Measurements from ENCODE around the gene ITGA2.

ITGA2 gene

GRCh38 chr5:53041740-53042139, 52.6 kb downstream of the ITGA2 start:
- Histone ChIP-seq H4K20me1 (ENCODE audit: low read depth, low read length) (no peaks in the 10 kb centered on the region), H2AFZ (ENCODE audit: low read depth, low read length, severe bottlenecking) (no peak overlapping the region), H3K27ac (ENCODE audit: low read depth, low read length) (no peak overlapping the region), H3K4me3 (ENCODE audit: insufficient read depth, low read length, poor library complexity, severe bottlenecking) (no peak overlapping the region), H3K79me2 (ENCODE audit: insufficient read depth, low read length) (no peaks in the 10 kb centered on the region), H3K9ac (ENCODE audit: low read length) (no peak overlapping the region), H3F3A (ENCODE audit: insufficient read depth) (no peaks in the 10 kb centered on the region), H3K9me3 (ENCODE audit: insufficient read depth, low read length) (no peaks in the 10 kb centered on the region), H3K27me3 (ENCODE audit: low read length) (no peaks in the 10 kb centered on the region), H3K9me2 (replicated peaks; ENCODE audit: insufficient read depth, low read length) (no peaks in the 10 kb centered on the region), H3K4me2 (ENCODE audit: low read depth, low read length, poor library complexity, severe bottlenecking) (peak overlapping the region; percentile 20), H3K36me3 (ENCODE audit: low read length) (no peaks in the 10 kb centered on the region)
- TF ChIP-seq CTCF (IDR thresholded peaks at IDR 0.05; ENCODE audit: insufficient read depth, low read length, poor library complexity, severe bottlenecking) (no peak), EZH2phosphoT487 (conservative IDR thresholded peaks at IDR 0.05; ENCODE audit: low read length) (no peak)

GRCh38 chr5:53045263-53045662, 56.1 kb downstream of the ITGA2 start:
- H3K36me3 ChIP-seq (ENCODE audit: low read length) = no peaks in the 10 kb centered on the region
- TF ChIP-seq EZH2phosphoT487 (conservative IDR thresholded peaks at IDR 0.05; ENCODE audit: low read length) = no peak
- TF ChIP-seq CTCF (IDR thresholded peaks at IDR 0.05; ENCODE audit: insufficient read depth, low read length, poor library complexity, severe bottlenecking) = no peak
- no peaks in the 10 kb centered on the region for H3F3A ChIP-seq (ENCODE audit: insufficient read depth)
- no peak overlapping the region for H3K4me3 ChIP-seq (ENCODE audit: insufficient read depth, low read length, poor library complexity, severe bottlenecking)
- no peaks in the 10 kb centered on the region for H4K20me1 ChIP-seq (ENCODE audit: low read depth, low read length)
- no peaks in the 10 kb centered on the region for H3K9me2 ChIP-seq (replicated peaks; ENCODE audit: insufficient read depth, low read length)
- no peaks in the 10 kb centered on the region for H3K27me3 ChIP-seq (ENCODE audit: low read length)
- no peak overlapping the region for H3K27ac ChIP-seq (ENCODE audit: low read depth, low read length)
- no peaks in the 10 kb centered on the region for H3K79me2 ChIP-seq (ENCODE audit: insufficient read depth, low read length)
- no peak overlapping the region for H2AFZ ChIP-seq (ENCODE audit: low read depth, low read length, severe bottlenecking)
- H3K4me2 ChIP-seq (ENCODE audit: low read depth, low read length, poor library complexity, severe bottlenecking) = no peak overlapping the region
- H3K9me3 ChIP-seq (ENCODE audit: insufficient read depth, low read length) = no peaks in the 10 kb centered on the region
- no peak overlapping the region for H3K9ac ChIP-seq (ENCODE audit: low read length)

GRCh38 chr5:53048248-53048647, 59.1 kb downstream of the ITGA2 start:
- Histone ChIP-seq H3K9me2 (replicated peaks; ENCODE audit: insufficient read depth, low read length) (no peaks in the 10 kb centered on the region), H3K27me3 (ENCODE audit: low read length) (no peaks in the 10 kb centered on the region), H3K79me2 (ENCODE audit: insufficient read depth, low read length) (no peaks in the 10 kb centered on the region), H3K4me3 (ENCODE audit: insufficient read depth, low read length, poor library complexity, severe bottlenecking) (no peak overlapping the region), H3K9ac (ENCODE audit: low read length) (no peak overlapping the region), H3K27ac (ENCODE audit: low read depth, low read length) (no peak overlapping the region), H3F3A (ENCODE audit: insufficient read depth) (no peaks in the 10 kb centered on the region), H3K9me3 (ENCODE audit: insufficient read depth, low read length) (no peaks in the 10 kb centered on the region), H2AFZ (ENCODE audit: low read depth, low read length, severe bottlenecking) (no peak overlapping the region), H3K4me2 (ENCODE audit: low read depth, low read length, poor library complexity, severe bottlenecking) (no peak overlapping the region), H4K20me1 (ENCODE audit: low read depth, low read length) (no peaks in the 10 kb centered on the region), H3K36me3 (ENCODE audit: low read length) (no peaks in the 10 kb centered on the region)
- no peak for TF ChIP-seq EZH2phosphoT487 (conservative IDR thresholded peaks at IDR 0.05; ENCODE audit: low read length)
- TF ChIP-seq CTCF (IDR thresholded peaks at IDR 0.05; ENCODE audit: insufficient read depth, low read length, poor library complexity, severe bottlenecking) = no peak
